H9 (cell line): ENCODE results near the gene UFSP1. TPM values are rescaled to one million over a fixed set of nuclear protein-coding genes. Genes with fewer than 3 reads are reported as not detected.
A peak's percentile ranks its signal among the peaks of the same experiment; 100 is the strongest.

ENCODE experiments used
- DNase-seq: peaks from one replicate; pipeline ENCODE4 v3.0.0-alpha.2; 2017
- H2AFZ ChIP-seq: one replicate; pipeline ENCODE4 v1.6.1; 2013; ENCODE audit warnings: mild to moderate bottlenecking, low read length, control low read depth, moderate library complexity
- H2AK5ac ChIP-seq: 2 replicates; pipeline ENCODE4 v1.6.1; 2013; ENCODE audit warnings: low read length, control low read depth, mixed read lengths; ENCODE audit not compliant: insufficient read length
- H2BK120ac ChIP-seq: one replicate; pipeline ENCODE4 v1.6.1; 2013; ENCODE audit warnings: low read depth, mild to moderate bottlenecking, low read length, control low read depth, inconsistent platforms; ENCODE audit not compliant: poor library complexity, severe bottlenecking
- H2BK12ac ChIP-seq: 2 replicates; pipeline ENCODE4 v1.6.1; 2013; ENCODE audit warnings: low read length, control low read depth, mixed read lengths, low read depth; ENCODE audit not compliant: insufficient read length
- H2BK15ac ChIP-seq: 2 replicates; pipeline ENCODE4 v1.6.1; 2013; ENCODE audit warnings: low read depth, low read length, control low read depth
- H2BK20ac ChIP-seq: one replicate; pipeline ENCODE4 v1.6.1; 2013; ENCODE audit warnings: low read depth, mild to moderate bottlenecking, low read length, control low read depth, inconsistent platforms; ENCODE audit not compliant: poor library complexity, severe bottlenecking
- H2BK5ac ChIP-seq: 2 replicates; pipeline ENCODE4 v1.6.1; 2013; ENCODE audit warnings: low read length, control low read depth, mixed read lengths; ENCODE audit not compliant: insufficient read length
- H3K14ac ChIP-seq: 2 replicates; pipeline ENCODE4 v1.6.1; 2013; ENCODE audit warnings: low read length, control low read depth; ENCODE audit not compliant: insufficient read depth
- H3K18ac ChIP-seq: 2 replicates; pipeline ENCODE4 v1.6.1; 2013; ENCODE audit warnings: low read depth, mild to moderate bottlenecking, mixed read lengths, low read length, control low read depth; ENCODE audit not compliant: insufficient read length
- H3K23ac ChIP-seq: 2 replicates; pipeline ENCODE4 v1.6.1; 2013; ENCODE audit warnings: low read length, control low read depth, mixed read lengths, low read depth; ENCODE audit not compliant: insufficient read length
- H3K23me2 ChIP-seq: 2 replicates; pipeline ENCODE4 v1.6.1; 2013; ENCODE audit warnings: low read depth, mild to moderate bottlenecking, mixed read lengths, low read length, control low read depth; ENCODE audit not compliant: insufficient read length, poor library complexity, severe bottlenecking
- H3K27ac ChIP-seq: 2 replicates; pipeline ENCODE4 v1.5.1; 2013; ENCODE audit warnings: low read length, control low read depth, mixed read lengths, low read depth; ENCODE audit not compliant: insufficient read length
- H3K27me3 ChIP-seq: 2 replicates; pipeline ENCODE4 v1.6.1; 2013; ENCODE audit warnings: low read length, control low read depth, inconsistent platforms; ENCODE audit not compliant: insufficient read depth
- H3K4ac ChIP-seq: 2 replicates; pipeline ENCODE4 v1.6.1; 2013; ENCODE audit warnings: low read depth, mild to moderate bottlenecking, control low read depth, inconsistent platforms, low read length, moderate library complexity
- H3K4me1 ChIP-seq: 2 replicates; pipeline ENCODE4 v1.6.1; 2013; ENCODE audit warnings: low read length, control low read depth, inconsistent platforms; ENCODE audit not compliant: insufficient read depth
- H3K4me2 ChIP-seq: 2 replicates; pipeline ENCODE4 v1.6.1; 2013; ENCODE audit warnings: low read length, control low read depth, mixed read lengths; ENCODE audit not compliant: insufficient read length, insufficient read depth
- H3K56ac ChIP-seq: 2 replicates; pipeline ENCODE4 v1.6.1; 2013; ENCODE audit warnings: low read depth, mild to moderate bottlenecking, mixed read lengths, low read length, control low read depth; ENCODE audit not compliant: insufficient read length
- H3K79me1 ChIP-seq: 2 replicates; pipeline ENCODE4 v1.6.1; 2013; ENCODE audit warnings: low read depth, mild to moderate bottlenecking, moderate library complexity, low read length, control low read depth, inconsistent platforms; ENCODE audit not compliant: insufficient read depth, poor library complexity, severe bottlenecking
- H3K79me2 ChIP-seq: 2 replicates; pipeline ENCODE4 v1.6.1; 2013; ENCODE audit warnings: low read length, control low read depth, inconsistent platforms; ENCODE audit not compliant: insufficient read depth
- H3K9ac ChIP-seq: 2 replicates; pipeline ENCODE4 v1.6.1; 2013; ENCODE audit warnings: low read length, control low read depth, mixed read lengths; ENCODE audit not compliant: insufficient read length; ENCODE audit errors: extremely low read depth
- H3K9me3 ChIP-seq: one replicate; pipeline ENCODE4 v1.6.1; 2013; ENCODE audit warnings: low read depth, low read length, inconsistent platforms; ENCODE audit not compliant: control insufficient read depth
- H3T11ph ChIP-seq: one replicate; pipeline ENCODE4 v1.6.1; 2013; ENCODE audit warnings: mild to moderate bottlenecking, low read length, control low read depth, inconsistent platforms
- H4K20me1 ChIP-seq: one replicate; pipeline ENCODE4 v1.6.1; 2013; ENCODE audit not compliant: control insufficient read depth, insufficient read length, insufficient read depth
- H4K5ac ChIP-seq: 2 replicates; pipeline ENCODE4 v1.6.1; 2013; ENCODE audit warnings: low read depth, mild to moderate bottlenecking, mixed read lengths, low read length, control low read depth; ENCODE audit not compliant: insufficient read length
- H4K8ac ChIP-seq: replicated peaks from 2 replicates; pipeline ENCODE4 v1.6.1; 2013; ENCODE audit warnings: low read length, control low read depth, mixed read lengths, low read depth; ENCODE audit not compliant: insufficient read length
- H4K91ac ChIP-seq: 2 replicates; pipeline ENCODE4 v1.6.1; 2013; ENCODE audit warnings: low read depth, mild to moderate bottlenecking, moderate library complexity, mixed read lengths, low read length, control low read depth; ENCODE audit not compliant: insufficient read length
- H3K27ac Mint-ChIP-seq, 3 experiments: 2 replicates in 2 of 3; 3 replicates in 1 of 3; pipeline ENCODE4 v1.8.0; 2020 to 2021; ENCODE audit warnings: mixed read lengths in 3 of 3, mild to moderate bottlenecking in 1 of 3, moderate library complexity in 1 of 3
- H3K27me3 Mint-ChIP-seq: 2 replicates; pipeline ENCODE4 v1.8.0; 2021; ENCODE audit warnings: low read depth, mild to moderate bottlenecking, moderate library complexity, mixed read lengths
- H3K36me3 Mint-ChIP-seq, 3 experiments: 2 replicates in 2 of 3; 3 replicates in 1 of 3; pipeline ENCODE4 v1.8.0; 2020 to 2021; ENCODE audit warnings: low read depth in 3 of 3, mixed read lengths in 3 of 3; ENCODE audit not compliant: insufficient read depth in 1 of 3
- H3K4me1 Mint-ChIP-seq, 2 experiments: 2 replicates each; pipeline ENCODE4 v1.8.0; 2020; ENCODE audit warnings: mixed read lengths in 2 of 2
- H3K4me3 Mint-ChIP-seq, 2 experiments: 2 replicates in 1 of 2; 3 replicates in 1 of 2; pipeline ENCODE4 v1.8.0; 2020 to 2021; ENCODE audit warnings: mild to moderate bottlenecking in 2 of 2, mixed read lengths in 2 of 2, moderate library complexity in 1 of 2
- H3K9me3 Mint-ChIP-seq, 2 experiments: 2 replicates in 1 of 2; 3 replicates in 1 of 2; pipeline ENCODE4 v1.8.0; 2020; ENCODE audit warnings: mild to moderate bottlenecking in 2 of 2, mixed read lengths in 2 of 2, moderate library complexity in 1 of 2
- CTCF ChIP-seq: fragments of 200-600 bp; sonication (generic); conservative IDR thresholded peaks from 3 replicates; pipeline ENCODE4 v1.8.0; 2021; ENCODE audit warnings: antibody characterized with exemption, mild to moderate bottlenecking
- WGBS: extraction: QIAGEN DNeasy Blood & Tissue Kit; methylation state at CpG from one replicate; pipeline ENCODE4 v1.1.7; 2013; ENCODE audit warnings: missing lambda C conversion rate, low lambda C conversion rate, mixed read lengths; ENCODE audit not compliant: insufficient read length; ENCODE audit errors: extremely low coverage; 5-methylcytosine and 5-hydroxymethylcytosine counted together
- total RNA-seq: library from RNA; stranded (reverse); gene quantifications from 2 replicates; pipeline ENCODE4 v1.2.1, GENCODE V29; 2021

The UFSP1 gene
- total RNA-seq, 1 experiment from 2014 or later: 4.3 TPM

DNA sequence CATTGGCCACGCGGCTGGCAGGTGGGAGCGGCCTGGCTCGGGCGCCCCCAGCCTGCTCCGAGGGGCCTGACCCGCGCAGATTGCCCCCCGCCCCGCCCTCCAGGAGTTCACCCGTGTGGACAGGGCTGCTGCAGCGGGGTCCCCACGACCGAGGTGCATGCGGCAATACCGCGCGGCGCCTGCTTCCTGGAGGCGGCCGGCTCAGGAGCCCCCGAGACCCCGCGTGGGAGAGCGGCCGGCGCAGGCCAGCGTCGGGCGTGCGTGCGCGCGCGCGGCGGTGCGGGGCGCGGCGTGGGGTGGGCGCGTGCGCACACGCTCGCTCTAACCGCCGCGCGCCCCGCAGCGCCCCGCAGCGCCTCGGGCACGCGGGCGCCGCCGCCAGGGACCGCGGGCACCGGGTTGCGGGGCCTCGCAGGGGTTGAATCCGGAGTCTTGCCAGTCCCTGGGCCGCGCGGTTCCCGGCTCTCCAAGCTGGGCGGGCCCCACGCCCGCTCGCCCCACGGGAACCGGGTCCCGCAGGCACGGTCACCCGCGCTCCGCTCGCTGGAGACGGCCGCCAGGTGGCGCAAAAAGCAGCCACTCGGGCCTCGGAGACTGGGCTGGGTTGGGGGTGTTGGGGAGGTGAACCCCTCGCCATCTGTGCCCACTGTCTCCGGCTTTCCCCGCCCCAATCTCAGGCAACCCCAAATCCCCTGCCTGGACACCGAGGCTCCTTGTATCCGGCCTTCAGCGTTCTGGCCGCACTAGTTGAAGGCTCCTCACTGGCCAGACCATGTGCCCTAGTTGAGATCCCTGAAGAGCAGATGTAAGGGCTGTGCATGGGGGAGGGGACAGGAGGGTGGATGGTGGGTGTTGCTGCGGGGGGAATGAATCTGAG is 7.5 kb upstream of the UFSP1 start:
- no peak overlapping the region for H4K8ac ChIP-seq
- no peak overlapping the region for H2AFZ ChIP-seq

More for the DNA sequence above, 7.5 kb upstream of the UFSP1 start:
- Mint-ChIP-seq H3K9me3 (no peaks in the 10 kb centered on the region; a peak in 2 of 5 replicates), H3K4me3 (peak overlapping the region; percentile 54 to 81), H3K36me3 (no peaks in the 10 kb centered on the region), H3K27me3 (peaks cover 25% of the 10 kb centered on the region), H3K27ac (no peak overlapping the region), H3K4me1 (peaks cover 15 to 17% of the 10 kb centered on the region in 2 experiments)
- H3K4ac ChIP-seq: no peak overlapping the region
- H4K20me1 ChIP-seq: no peaks in the 10 kb centered on the region
- H3K14ac ChIP-seq: no peak overlapping the region; the same call in 1 of the 2 replicates
- peak overlapping the region; percentile 33 for H3K4me2 ChIP-seq
- H3K23me2 ChIP-seq: peaks cover 12% of the 10 kb centered on the region
- no peak overlapping the region for H4K5ac ChIP-seq
- H2BK120ac ChIP-seq: no peak overlapping the region
- H2BK20ac ChIP-seq: no peak overlapping the region
- no peak overlapping the region for H2AK5ac ChIP-seq
- H3K9ac ChIP-seq: no peak overlapping the region
- no peak overlapping the region for H2BK12ac ChIP-seq
- no peaks in the 10 kb centered on the region for H3K9me3 ChIP-seq
- no peaks in the 10 kb centered on the region for H3K79me2 ChIP-seq
- H2BK15ac ChIP-seq: no peak overlapping the region
- H3K27ac ChIP-seq: no peak overlapping the region
- WGBS: no CpG with 5 or more reads among the region's 95 CpGs
- no peak overlapping the region for H3T11ph ChIP-seq
- no peak overlapping the region for H4K91ac ChIP-seq
- H3K79me1 ChIP-seq: no peaks in the 10 kb centered on the region
- H3K27me3 ChIP-seq: peaks cover 7% of the 10 kb centered on the region
- H3K23ac ChIP-seq: no peak overlapping the region
- no peaks in the 10 kb centered on the region; the same call in 1 of the 2 replicates for H3K4me1 ChIP-seq
- no peak overlapping the region for H3K56ac ChIP-seq
- peak; percentile 88 for TF ChIP-seq CTCF
- H2BK5ac ChIP-seq: no peak overlapping the region
- peak; percentile 64 for DNase-seq
- no peak overlapping the region for H3K18ac ChIP-seq
